WERI-Rb-1 (cell line): ENCODE data around the gene CCNQ.

Experiments
- DNase-seq: peaks from one replicate; pipeline ENCODE4 v3.0.0-alpha.2; 2020
- H3K27ac ChIP-seq: fragments of 250-450 bp; sonication (Bioruptor Pico); 2 replicates; pipeline ENCODE4 v1.5.1; 2020; ENCODE audit warnings: mild to moderate bottlenecking, moderate library complexity
- H3K27me3 ChIP-seq: fragments of 250-450 bp; sonication (Bioruptor Pico); 2 replicates; pipeline ENCODE4 v1.5.1; 2021; ENCODE audit warnings: mild to moderate bottlenecking, low read depth, moderate library complexity; ENCODE audit not compliant: insufficient read depth, severe bottlenecking
- H3K36me3 ChIP-seq: fragments of 250-450 bp; sonication (Bioruptor Pico); 2 replicates; pipeline ENCODE4 v1.5.1; 2020; ENCODE audit warnings: mild to moderate bottlenecking, moderate library complexity
- H3K4me3 ChIP-seq: 2 replicates; pipeline ENCODE4 v1.5.1; 2011; ENCODE audit warnings: low read depth, mild to moderate bottlenecking, control low read depth, low read length
- H3K9me3 ChIP-seq: fragments of 250-450 bp; sonication (Bioruptor Pico); 2 replicates; pipeline ENCODE4 v1.5.1; 2021; ENCODE audit warnings: mild to moderate bottlenecking, moderate library complexity; ENCODE audit not compliant: severe bottlenecking
- TF ChIP-seq, protein P1 (sequence below): IDR thresholded peaks from 2 replicates; pipeline ENCODE4 v1.5.1; 2011; ENCODE audit warnings: low read depth, mild to moderate bottlenecking, control low read depth, inconsistent platforms, low read length

Gene CCNQ

DNA sequence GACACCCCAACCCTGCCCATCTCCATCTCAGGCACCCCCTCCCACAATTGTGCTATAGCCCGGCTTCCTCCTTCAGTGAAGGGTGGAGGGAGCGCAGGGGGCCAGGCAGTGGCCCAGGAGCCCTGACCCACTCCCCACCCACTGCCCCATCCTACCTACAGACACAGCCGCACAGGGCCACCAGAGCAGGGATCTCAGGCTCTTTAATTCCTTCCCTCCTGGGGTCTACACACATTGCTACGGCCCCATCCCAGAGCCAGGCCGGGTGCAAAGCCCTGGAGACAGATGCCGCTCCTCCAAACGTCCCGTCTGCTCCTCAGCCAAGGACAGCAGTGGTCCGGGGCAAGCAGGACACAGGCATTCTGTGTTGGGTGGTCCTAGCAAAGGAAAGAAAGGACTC is 35.3 kb upstream of the CCNQ start:
- H3K4me3 ChIP-seq: no peak overlapping the region
- TF ChIP-seq, protein P1, sequence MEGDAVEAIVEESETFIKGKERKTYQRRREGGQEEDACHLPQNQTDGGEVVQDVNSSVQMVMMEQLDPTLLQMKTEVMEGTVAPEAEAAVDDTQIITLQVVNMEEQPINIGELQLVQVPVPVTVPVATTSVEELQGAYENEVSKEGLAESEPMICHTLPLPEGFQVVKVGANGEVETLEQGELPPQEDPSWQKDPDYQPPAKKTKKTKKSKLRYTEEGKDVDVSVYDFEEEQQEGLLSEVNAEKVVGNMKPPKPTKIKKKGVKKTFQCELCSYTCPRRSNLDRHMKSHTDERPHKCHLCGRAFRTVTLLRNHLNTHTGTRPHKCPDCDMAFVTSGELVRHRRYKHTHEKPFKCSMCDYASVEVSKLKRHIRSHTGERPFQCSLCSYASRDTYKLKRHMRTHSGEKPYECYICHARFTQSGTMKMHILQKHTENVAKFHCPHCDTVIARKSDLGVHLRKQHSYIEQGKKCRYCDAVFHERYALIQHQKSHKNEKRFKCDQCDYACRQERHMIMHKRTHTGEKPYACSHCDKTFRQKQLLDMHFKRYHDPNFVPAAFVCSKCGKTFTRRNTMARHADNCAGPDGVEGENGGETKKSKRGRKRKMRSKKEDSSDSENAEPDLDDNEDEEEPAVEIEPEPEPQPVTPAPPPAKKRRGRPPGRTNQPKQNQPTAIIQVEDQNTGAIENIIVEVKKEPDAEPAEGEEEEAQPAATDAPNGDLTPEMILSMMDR: no peak
- peaks cover 3% of the 10 kb centered on the region for H3K9me3 ChIP-seq
- no peak for DNase-seq
- no peaks in the 10 kb centered on the region for H3K36me3 ChIP-seq
- H3K27me3 ChIP-seq: peaks cover 25% of the 10 kb centered on the region
- H3K27ac ChIP-seq: no peak overlapping the region

DNA sequence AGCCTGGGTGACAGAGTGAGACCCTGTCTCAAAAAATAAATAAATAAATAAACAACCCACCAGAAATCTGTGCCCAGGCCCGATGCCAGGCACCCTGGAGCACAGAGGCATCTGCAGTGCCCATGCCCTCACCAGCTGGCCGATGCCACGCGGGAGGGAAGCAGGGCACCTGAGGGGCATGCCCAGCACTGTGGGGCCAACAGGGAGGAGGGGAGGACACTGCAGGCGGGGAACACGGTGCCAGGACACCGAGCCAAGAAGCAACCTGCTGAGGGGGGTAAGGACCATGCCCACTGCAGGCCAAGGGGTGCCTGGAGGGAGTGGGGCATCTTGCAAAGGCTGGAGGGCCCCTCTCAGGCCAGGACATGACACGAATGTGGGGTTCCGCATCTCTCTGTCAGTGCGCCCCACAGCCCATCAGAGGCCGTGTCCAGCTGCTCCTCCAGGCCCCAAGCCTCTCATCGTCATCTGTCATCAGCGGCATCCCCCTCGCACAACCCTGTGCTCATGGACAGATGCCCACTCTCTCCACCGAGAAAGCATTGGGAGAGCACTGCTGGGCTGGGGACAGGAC is 34.8 kb upstream of the CCNQ start:
- H3K27me3 ChIP-seq: peaks cover 25% of the 10 kb centered on the region
- H3K27ac ChIP-seq: no peak overlapping the region
- TF ChIP-seq, protein P1: no peak
- H3K9me3 ChIP-seq: peaks cover 3% of the 10 kb centered on the region
- no peak overlapping the region for H3K4me3 ChIP-seq
- no peaks in the 10 kb centered on the region for H3K36me3 ChIP-seq
- no peak for DNase-seq

DNA sequence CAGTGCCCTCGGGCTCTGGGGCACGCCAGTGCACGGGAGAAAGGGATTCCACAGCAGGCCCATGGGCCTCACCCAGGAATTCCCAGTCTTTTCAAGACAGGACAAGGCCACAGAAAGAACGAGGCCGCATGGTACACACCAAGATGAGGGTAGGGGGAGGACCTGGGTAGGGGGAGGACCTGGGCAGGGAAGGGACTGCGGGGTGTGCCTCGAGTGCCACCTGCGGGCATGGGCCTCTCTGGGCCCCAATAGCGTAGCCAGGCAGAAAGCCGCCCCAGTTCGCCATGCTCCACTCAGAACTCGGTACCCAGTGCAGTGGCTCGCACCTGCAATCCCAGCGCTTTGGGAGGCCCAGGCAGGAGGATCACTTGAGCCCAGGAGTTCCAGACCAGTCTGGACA is 34.1 kb upstream of the CCNQ start:
- Histone ChIP-seq H3K9me3 (peaks cover 3% of the 10 kb centered on the region), H3K27ac (no peak overlapping the region), H3K36me3 (no peaks in the 10 kb centered on the region), H3K27me3 (peaks cover 24% of the 10 kb centered on the region), H3K4me3 (no peak overlapping the region)
- no peak for DNase-seq
- TF ChIP-seq, protein P1: no peak

DNA sequence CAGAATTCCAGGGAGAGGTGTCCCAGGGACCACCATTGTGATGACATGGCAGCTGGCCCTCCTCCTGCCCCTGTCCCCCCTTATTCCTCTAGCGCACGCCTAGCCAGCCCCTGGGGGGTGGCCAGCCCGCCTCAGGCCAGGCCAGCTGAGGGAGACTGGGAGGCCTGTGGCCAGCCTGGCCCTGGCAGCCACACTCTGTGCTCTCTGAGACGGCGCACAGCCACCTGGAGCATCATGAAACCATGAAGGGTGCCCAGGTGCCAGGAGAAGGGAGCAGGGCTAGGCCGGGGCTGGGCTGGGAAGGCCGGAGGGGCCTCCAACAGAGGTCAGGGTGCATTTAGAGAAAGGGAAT is 33.6 kb upstream of the CCNQ start:
- no peaks in the 10 kb centered on the region for H3K36me3 ChIP-seq
- TF ChIP-seq, protein P1: no peak
- H3K27ac ChIP-seq: no peak overlapping the region
- no peak overlapping the region for H3K4me3 ChIP-seq
- H3K9me3 ChIP-seq: peaks cover 3% of the 10 kb centered on the region
- DNase-seq: no peak
- peaks cover 24% of the 10 kb centered on the region for H3K27me3 ChIP-seq

DNA sequence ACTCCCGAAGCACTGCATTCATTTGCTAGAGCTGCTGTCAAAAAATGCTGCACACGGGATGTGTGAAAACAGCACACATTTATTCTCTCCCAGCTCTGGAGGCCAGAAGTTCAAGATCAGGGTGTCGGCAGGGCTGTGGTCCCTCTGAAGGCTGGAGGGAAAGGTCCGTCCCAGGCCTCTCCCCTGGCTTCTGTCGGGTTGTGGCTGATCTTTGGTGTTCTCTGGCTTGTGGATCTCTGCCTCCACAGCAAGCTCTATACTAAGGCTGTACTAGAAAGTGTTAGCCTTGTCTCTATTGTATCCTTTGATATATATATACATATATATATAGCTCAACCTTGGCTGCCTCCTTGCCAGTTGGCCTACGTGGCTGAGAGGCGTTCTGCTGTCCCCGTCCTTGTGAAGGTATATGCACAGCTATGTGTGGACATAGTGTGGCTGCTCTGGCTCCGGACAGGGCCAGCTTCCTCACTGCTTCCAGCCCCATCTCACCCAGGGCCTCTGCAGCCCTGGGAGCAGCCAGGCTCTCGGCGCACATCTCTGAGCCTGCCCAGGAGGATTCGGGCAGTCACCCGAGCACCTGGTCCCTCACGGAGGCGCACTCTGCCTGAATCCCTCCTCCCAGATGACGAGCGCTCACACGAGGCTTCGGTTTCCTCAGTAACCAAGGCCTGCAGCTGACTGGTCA is 33.1 kb upstream of the CCNQ start:
- no peak for DNase-seq
- Histone ChIP-seq H3K4me3 (no peak overlapping the region), H3K9me3 (peaks cover 3% of the 10 kb centered on the region), H3K27ac (no peak overlapping the region), H3K27me3 (peaks cover 24% of the 10 kb centered on the region), H3K36me3 (no peaks in the 10 kb centered on the region)
- TF ChIP-seq, protein P1: no peak

DNA sequence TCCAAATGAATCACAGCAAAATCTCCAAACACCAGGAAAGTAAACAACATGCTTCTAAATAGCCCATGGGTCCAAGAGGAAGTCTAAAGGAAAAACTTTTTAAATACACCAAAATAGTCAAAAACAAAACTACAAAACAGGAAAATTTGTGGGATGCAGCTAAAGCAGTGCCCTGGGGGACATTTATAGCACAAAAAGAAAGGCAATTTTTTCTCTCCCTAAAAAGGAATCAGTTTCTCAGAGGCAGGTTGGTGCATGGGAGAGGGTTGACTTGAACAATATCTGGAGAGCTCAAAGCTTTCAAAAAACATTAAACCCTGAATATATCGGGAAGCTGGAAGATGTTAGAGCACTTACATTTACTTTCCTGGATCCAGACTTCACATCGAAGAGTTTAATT is 32.4 kb upstream of the CCNQ start:
- no peak overlapping the region for H3K4me3 ChIP-seq
- H3K27me3 ChIP-seq: peaks cover 24% of the 10 kb centered on the region
- peaks cover 3% of the 10 kb centered on the region for H3K9me3 ChIP-seq
- no peak for DNase-seq
- no peak overlapping the region for H3K27ac ChIP-seq
- TF ChIP-seq, protein P1: no peak
- H3K36me3 ChIP-seq: no peaks in the 10 kb centered on the region
